TTC549 (cell line): ENCODE measurements around the gene TLE1.
"Not testable (repeated sequence)": the region's sequence is repeated elsewhere in the genome, so short reads cannot be mapped to it uniquely, and the experiment has no call there.

ENCODE experiments used
- FAIRE-seq: peaks from 2 replicates; lab custom pipeline; 2012; peaks lifted over from hg19 to GRCh38; lab: Jason Lieb, UNC

Gene TLE1

GRCh38 chr9:81621785-81622259, 67.5 kb downstream of the TLE1 start:
- no peak for FAIRE-seq

GRCh38 chr9:81621118-81621517, 68.2 kb downstream of the TLE1 start:
- no peak for FAIRE-seq

GRCh38 chr9:81620002-81620390, 69.4 kb downstream of the TLE1 start:
- FAIRE-seq = no peak

GRCh38 chr9:81619353-81620001, 69.9 kb downstream of the TLE1 start:
- no peak for FAIRE-seq

- FAIRE-seq = no peak
These were observed 70.4 kb downstream of the TLE1 start for GRCh38 chr9:81618923-81619322.

- FAIRE-seq = no peak
These were observed 73.2 kb downstream of the TLE1 start for GRCh38 chr9:81616141-81616540.

- FAIRE-seq = no peak
These were observed 75.0 kb downstream of the TLE1 start for GRCh38 chr9:81614335-81614734.

- FAIRE-seq = no peak
These were observed 76.1 kb downstream of the TLE1 start for GRCh38 chr9:81613002-81613812.

- no peak for FAIRE-seq
These were observed 77.7 kb downstream of the TLE1 start for GRCh38 chr9:81611664-81612063.

GRCh38 chr9:81610740-81611107, 78.6 kb downstream of the TLE1 start:
- no peak for FAIRE-seq

- FAIRE-seq = no peak
These were observed 79.3 kb downstream of the TLE1 start for GRCh38 chr9:81609782-81610739.

- FAIRE-seq = no peak
These were observed 81.1 kb downstream of the TLE1 start for GRCh38 chr9:81608289-81608657.

- FAIRE-seq = no peak
These were observed 81.6 kb downstream of the TLE1 start for GRCh38 chr9:81607593-81608288.

- FAIRE-seq = not testable (repeated sequence)
These were observed 83.1 kb downstream of the TLE1 start for GRCh38 chr9:81606261-81606660.

- no peak for FAIRE-seq
These were observed 84.1 kb downstream of the TLE1 start for GRCh38 chr9:81605170-81605670.

- FAIRE-seq = no peak
These were observed 84.8 kb downstream of the TLE1 start for GRCh38 chr9:81604306-81605169.

GRCh38 chr9:81602887-81603680, 86.3 kb downstream of the TLE1 start:
- FAIRE-seq = no peak

GRCh38 chr9:81601639-81602623, 87.4 kb downstream of the TLE1 start:
- no peak for FAIRE-seq

- no peak for FAIRE-seq
These were observed 88.7 kb downstream of the TLE1 start for GRCh38 chr9:81600631-81601030.
